SK-N-SH (cell line): ENCODE results near the gene PTPN23. TPM values are rescaled to one million over a fixed set of nuclear protein-coding genes. Genes with fewer than 3 reads are reported as not detected.

Experiments
- CTCF ChIA-PET: fragments of 300-600, 350-600 bp; formaldehyde crosslinking; extraction: SDS; loops from one replicate; lab custom pipeline; 2021; lab: Yijun Ruan, JAX
- POLR2A ChIA-PET: fragments of 350-600 bp; sonication (Branson Sonifier 250); formaldehyde crosslinking; extraction: SDS; loops from one replicate; lab custom pipeline; 2020; ENCODE audit warnings: antibody characterized with exemption, inconsistent platforms; lab: Yijun Ruan, JAX
- DNase-seq: peaks from one replicate; pipeline ENCODE4 v3.0.0; 2012
- H2AFZ ChIP-seq: fragments of 200-600 bp; sonication (generic); 2 replicates; pipeline ENCODE4 v1.8.1; 2016; ENCODE audit warnings: antibody characterized with exemption, mild to moderate bottlenecking, low read depth
- H3F3A ChIP-seq: fragments of 200-600 bp; sonication (generic); replicated peaks from 2 replicates; pipeline ENCODE3; 2016; ENCODE audit warnings: antibody characterized with exemption, mild to moderate bottlenecking; ENCODE audit not compliant: insufficient read depth
- H3K27ac ChIP-seq, 2 experiments: fragments of 200-500 bp in 1 of 2; fragments of 200-600 bp in 1 of 2; sonication (Bioruptor generic) in 1 of 2; sonication (generic), shearing (Covaris generic) in 1 of 2; 2 replicates each; pipeline versions ENCODE4 v1.5.1 to v1.6.1; 2014 to 2016; ENCODE audit warnings: low read depth in 2 of 2, inconsistent platforms in 1 of 2, low read length in 1 of 2, mild to moderate bottlenecking in 1 of 2, mixed read lengths in 1 of 2
- H3K27me3 ChIP-seq: fragments of 200-600 bp; sonication (generic), shearing (Covaris generic); 2 replicates; pipeline ENCODE4 v1.6.1; 2016; ENCODE audit warnings: mixed run types; ENCODE audit not compliant: insufficient read depth
- H3K36me3 ChIP-seq, 2 experiments: fragments of 200-500 bp in 1 of 2; fragments of 200-600 bp in 1 of 2; sonication (Bioruptor generic) in 1 of 2; sonication (generic) in 1 of 2; replicated peaks in 1 of 2; 2 replicates each; pipeline versions ENCODE3 to v1.5.1; 2014 to 2016; ENCODE audit warnings: low read length in 1 of 2, mild to moderate bottlenecking in 1 of 2; ENCODE audit not compliant: insufficient read depth in 2 of 2, control insufficient read depth in 1 of 2
- H3K4me1 ChIP-seq, 2 experiments: fragments of 200-500 bp in 1 of 2; fragments of 200-600 bp in 1 of 2; sonication (Bioruptor generic) in 1 of 2; sonication (generic), shearing (Covaris generic) in 1 of 2; 2 replicates each; pipeline versions ENCODE4 v1.5.1 to v1.6.1; 2014 to 2016; ENCODE audit warnings: low read depth in 1 of 2, low read length in 1 of 2, mixed run types in 1 of 2; ENCODE audit not compliant: insufficient read depth in 2 of 2, control insufficient read depth in 1 of 2
- H3K4me2 ChIP-seq: fragments of 200-600 bp; sonication (generic), shearing (Covaris generic); 2 replicates; pipeline ENCODE4 v1.6.1; 2017; ENCODE audit warnings: mixed run types
- H3K4me3 ChIP-seq, 2 experiments: fragments of 200-500 bp in 1 of 2; fragments of 200-600 bp in 1 of 2; sonication (Bioruptor generic) in 1 of 2; sonication (generic), shearing (Covaris generic) in 1 of 2; 2 replicates each; pipeline versions ENCODE4 v1.5.1 to v1.8.1; 2014 to 2016; ENCODE audit warnings: low read depth in 2 of 2, inconsistent platforms in 1 of 2, low read length in 1 of 2, mild to moderate bottlenecking in 1 of 2, mixed read lengths in 1 of 2, moderate library complexity in 1 of 2
- H3K79me2 ChIP-seq: fragments of 200-600 bp; sonication (generic); 2 replicates; pipeline ENCODE4 v1.8.1; 2017; ENCODE audit warnings: mild to moderate bottlenecking; ENCODE audit not compliant: insufficient read depth
- H3K9ac ChIP-seq: fragments of 200-600 bp; sonication (generic); 2 replicates; pipeline ENCODE4 v1.6.1; 2017; ENCODE audit warnings: mixed run types
- H3K9me2 ChIP-seq: fragments of 200-600 bp; sonication (generic); 2 replicates; pipeline ENCODE4 v1.6.1; 2017; ENCODE audit warnings: mixed run types
- H3K9me3 ChIP-seq: fragments of 200-600 bp; sonication (generic); 2 replicates; pipeline ENCODE4 v1.6.1; 2017; ENCODE audit warnings: mixed run types, mild to moderate bottlenecking, moderate library complexity
- H4K20me1 ChIP-seq: fragments of 200-600 bp; sonication (generic); 2 replicates; pipeline ENCODE4 v1.6.1; 2017; ENCODE audit warnings: mild to moderate bottlenecking, mixed run types; ENCODE audit not compliant: insufficient read depth
- CHD2 ChIP-seq: fragments of 150-350 bp; IDR thresholded peaks from 2 replicates; pipeline ENCODE4 v1.6.1; 2018; ENCODE audit warnings: low read length; ENCODE audit not compliant: partially characterized antibody
- ELF1 ChIP-seq: IDR thresholded peaks from 2 replicates; pipeline ENCODE4 v1.4.0; 2012
- FOSL2 ChIP-seq: IDR thresholded peaks from 2 replicates; pipeline ENCODE4 v1.4.0; 2012; ENCODE audit warnings: low read depth, mild to moderate bottlenecking, moderate library complexity, borderline replicate concordance
- FOXJ3 ChIP-seq: sonication (generic); formaldehyde crosslinking; IDR thresholded peaks from 2 replicates; pipeline ENCODE4 v1.5.1; 2020; ENCODE audit warnings: mild to moderate bottlenecking, missing genetic modification reagents
- FOXM1 ChIP-seq: IDR thresholded peaks from 2 replicates; pipeline ENCODE4 v1.4.0; 2012; ENCODE audit warnings: low read depth, mild to moderate bottlenecking
- MEF2A ChIP-seq: IDR thresholded peaks from 2 replicates; pipeline ENCODE4 v1.4.0; 2012; ENCODE audit warnings: low read depth, borderline replicate concordance
- NFIC ChIP-seq: IDR thresholded peaks from 2 replicates; pipeline ENCODE4 v1.4.0; 2012; ENCODE audit warnings: borderline replicate concordance
- NRF1 ChIP-seq: IDR thresholded peaks from 2 replicates; pipeline ENCODE4 v1.6.1; 2012; ENCODE audit warnings: low read depth, mild to moderate bottlenecking, low read length
- PBX3 ChIP-seq: IDR thresholded peaks from 2 replicates; pipeline ENCODE4; 2012
- POLR2AphosphoS5 ChIP-seq: IDR thresholded peaks from 2 replicates; pipeline ENCODE4 v1.6.1; 2012; ENCODE audit warnings: low read depth, low read length
- RCOR1 ChIP-seq: fragments of 150-350 bp; IDR thresholded peaks from 2 replicates; pipeline ENCODE4 v1.6.1; 2017; ENCODE audit warnings: antibody characterized with exemption, low read length
- RFX5 ChIP-seq: IDR thresholded peaks from 2 replicates; pipeline ENCODE4 v1.6.1; 2012; ENCODE audit warnings: mild to moderate bottlenecking, improper control_type of control experiment, low read length
- SIN3A ChIP-seq: IDR thresholded peaks from 2 replicates; pipeline ENCODE4 v1.6.1; 2012; ENCODE audit warnings: low read depth, mild to moderate bottlenecking, low read length, moderate library complexity, borderline replicate concordance
- TCF12 ChIP-seq: IDR thresholded peaks from 2 replicates; pipeline ENCODE4 v1.4.0; 2012
- TEAD4 ChIP-seq: IDR thresholded peaks from 2 replicates; pipeline ENCODE4 v1.4.0; 2012; ENCODE audit warnings: mild to moderate bottlenecking, borderline replicate concordance; ENCODE audit not compliant: insufficient read depth
- WGBS: methylation state at CpG from one replicate; pipeline ENCODE4 v1.1.6; 2017; ENCODE audit warnings: low lambda C conversion rate; 5-methylcytosine and 5-hydroxymethylcytosine counted together
- polyA plus RNA-seq, 3 experiments: library from polyadenylated mRNA; depleted of rRNA; stranded (reverse); fragments of >200 nt; gene quantifications; 2 replicates each; pipeline ENCODE4 v1.2.3, GENCODE V29; 2012
- TF ChIP-seq, protein P1 (sequence below): IDR thresholded peaks from 2 replicates; pipeline ENCODE4 v1.4.0; 2012; ENCODE audit warnings: low read depth, borderline replicate concordance
- TF ChIP-seq, protein P2 (sequence below): IDR thresholded peaks from 2 replicates; pipeline ENCODE4 v1.6.1; 2012; ENCODE audit warnings: mild to moderate bottlenecking, low read depth, low read length, moderate library complexity

PTPN23 gene
- polyA plus RNA-seq, 1 of the 3 experiments (the other 2 are of a cell fraction): 10.9 TPM

DNA sequence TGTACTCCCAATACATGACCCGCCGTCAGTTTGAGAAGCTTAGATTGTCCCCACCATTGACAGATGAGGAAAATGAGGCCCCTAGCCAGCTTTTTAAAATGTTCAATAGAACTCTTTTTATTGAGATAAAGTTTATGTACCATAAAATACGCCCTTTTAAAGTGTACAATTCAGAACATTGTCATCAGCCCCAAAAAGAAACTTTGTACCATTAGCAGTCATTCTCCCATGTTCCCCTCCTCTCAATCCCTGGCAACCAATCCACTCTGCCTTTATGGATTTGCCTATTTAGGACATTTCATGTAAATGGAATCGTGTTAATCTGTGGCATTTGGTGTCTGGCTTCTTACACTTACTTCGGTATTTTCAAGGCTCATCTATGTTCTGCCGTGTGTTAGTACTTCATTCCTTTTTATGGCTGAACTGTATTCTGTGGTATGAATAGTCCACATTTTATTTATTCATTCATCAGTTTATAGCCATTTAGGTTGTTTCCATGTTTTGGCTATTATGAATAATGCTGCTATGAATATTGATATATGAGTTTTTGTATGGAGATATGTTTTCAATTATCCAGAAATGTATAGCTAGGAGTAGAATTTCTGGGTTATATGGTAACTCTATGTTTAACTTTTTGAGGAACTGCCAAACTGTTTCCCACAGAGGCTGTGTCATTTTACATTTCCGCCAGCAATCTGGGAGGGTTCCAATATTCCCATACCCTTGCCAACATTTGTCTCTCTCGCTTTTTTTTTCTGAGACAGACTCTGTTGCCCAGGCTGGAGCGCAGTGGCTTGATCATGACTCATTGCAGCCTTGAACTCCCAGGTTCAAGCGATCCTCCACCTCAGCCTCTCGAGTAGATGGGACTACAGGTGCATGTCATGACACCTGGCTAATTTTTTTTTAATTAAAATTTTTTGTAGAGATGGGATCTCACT is 15.3 kb upstream of the PTPN23 start (continued):
- peak; percentile 94 for TF ChIP-seq NFIC
- peak; percentile 69; the same call in 1 of the 2 replicates for TF ChIP-seq TCF12
- TF ChIP-seq RCOR1: no peak
- no peak for TF ChIP-seq SIN3A
- no peak for TF ChIP-seq POLR2AphosphoS5
- TF ChIP-seq, all 33 proteins: peak for 8

GRCh38 chr3:47366833-47367232 is 14.0 kb upstream of the PTPN23 start:
- CTCF ChIA-PET: no interaction called here
- TF ChIP-seq, protein P1, sequence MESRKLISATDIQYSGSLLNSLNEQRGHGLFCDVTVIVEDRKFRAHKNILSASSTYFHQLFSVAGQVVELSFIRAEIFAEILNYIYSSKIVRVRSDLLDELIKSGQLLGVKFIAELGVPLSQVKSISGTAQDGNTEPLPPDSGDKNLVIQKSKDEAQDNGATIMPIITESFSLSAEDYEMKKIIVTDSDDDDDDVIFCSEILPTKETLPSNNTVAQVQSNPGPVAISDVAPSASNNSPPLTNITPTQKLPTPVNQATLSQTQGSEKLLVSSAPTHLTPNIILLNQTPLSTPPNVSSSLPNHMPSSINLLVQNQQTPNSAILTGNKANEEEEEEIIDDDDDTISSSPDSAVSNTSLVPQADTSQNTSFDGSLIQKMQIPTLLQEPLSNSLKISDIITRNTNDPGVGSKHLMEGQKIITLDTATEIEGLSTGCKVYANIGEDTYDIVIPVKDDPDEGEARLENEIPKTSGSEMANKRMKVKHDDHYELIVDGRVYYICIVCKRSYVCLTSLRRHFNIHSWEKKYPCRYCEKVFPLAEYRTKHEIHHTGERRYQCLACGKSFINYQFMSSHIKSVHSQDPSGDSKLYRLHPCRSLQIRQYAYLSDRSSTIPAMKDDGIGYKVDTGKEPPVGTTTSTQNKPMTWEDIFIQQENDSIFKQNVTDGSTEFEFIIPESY: no peak
- TF ChIP-seq CHD2 (no peak), MEF2A (no peak), TCF12 (no peak), FOXM1 (no peak), TEAD4 (no peak), ELF1 (no peak), FOSL2 (no peak), SIN3A (no peak), FOXJ3 (CRISPR knock-in tag) (no peak), NRF1 (no peak), RFX5 (no peak), PBX3 (no peak)
- TF ChIP-seq, protein P2, sequence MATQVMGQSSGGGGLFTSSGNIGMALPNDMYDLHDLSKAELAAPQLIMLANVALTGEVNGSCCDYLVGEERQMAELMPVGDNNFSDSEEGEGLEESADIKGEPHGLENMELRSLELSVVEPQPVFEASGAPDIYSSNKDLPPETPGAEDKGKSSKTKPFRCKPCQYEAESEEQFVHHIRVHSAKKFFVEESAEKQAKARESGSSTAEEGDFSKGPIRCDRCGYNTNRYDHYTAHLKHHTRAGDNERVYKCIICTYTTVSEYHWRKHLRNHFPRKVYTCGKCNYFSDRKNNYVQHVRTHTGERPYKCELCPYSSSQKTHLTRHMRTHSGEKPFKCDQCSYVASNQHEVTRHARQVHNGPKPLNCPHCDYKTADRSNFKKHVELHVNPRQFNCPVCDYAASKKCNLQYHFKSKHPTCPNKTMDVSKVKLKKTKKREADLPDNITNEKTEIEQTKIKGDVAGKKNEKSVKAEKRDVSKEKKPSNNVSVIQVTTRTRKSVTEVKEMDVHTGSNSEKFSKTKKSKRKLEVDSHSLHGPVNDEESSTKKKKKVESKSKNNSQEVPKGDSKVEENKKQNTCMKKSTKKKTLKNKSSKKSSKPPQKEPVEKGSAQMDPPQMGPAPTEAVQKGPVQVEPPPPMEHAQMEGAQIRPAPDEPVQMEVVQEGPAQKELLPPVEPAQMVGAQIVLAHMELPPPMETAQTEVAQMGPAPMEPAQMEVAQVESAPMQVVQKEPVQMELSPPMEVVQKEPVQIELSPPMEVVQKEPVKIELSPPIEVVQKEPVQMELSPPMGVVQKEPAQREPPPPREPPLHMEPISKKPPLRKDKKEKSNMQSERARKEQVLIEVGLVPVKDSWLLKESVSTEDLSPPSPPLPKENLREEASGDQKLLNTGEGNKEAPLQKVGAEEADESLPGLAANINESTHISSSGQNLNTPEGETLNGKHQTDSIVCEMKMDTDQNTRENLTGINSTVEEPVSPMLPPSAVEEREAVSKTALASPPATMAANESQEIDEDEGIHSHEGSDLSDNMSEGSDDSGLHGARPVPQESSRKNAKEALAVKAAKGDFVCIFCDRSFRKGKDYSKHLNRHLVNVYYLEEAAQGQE: no peak
- 89% methylated on average over 2 of the region's 2 CpGs for WGBS

More at GRCh38 chr3:47366833-47367232, 14.0 kb upstream of the PTPN23 start:
- no peaks in the 10 kb centered on the region for H3K79me2 ChIP-seq
- DNase-seq: no peak
- no peaks in the 10 kb centered on the region for H3K36me3 ChIP-seq
- no peak overlapping the region for H3K4me3 ChIP-seq
- H3K9me2 ChIP-seq: no peaks in the 10 kb centered on the region
- H3K27ac ChIP-seq: no peak overlapping the region
- H3K4me2 ChIP-seq: no peak overlapping the region
- no peak overlapping the region for H3K9ac ChIP-seq
- no peaks in the 10 kb centered on the region for H3K9me3 ChIP-seq
- H3K27me3 ChIP-seq: no peaks in the 10 kb centered on the region
- POLR2A ChIA-PET: no interaction called here
- no peaks in the 10 kb centered on the region for H4K20me1 ChIP-seq
- H3K4me1 ChIP-seq: no peaks in the 10 kb centered on the region
- no peak overlapping the region for H2AFZ ChIP-seq
- peaks cover 18% of the 10 kb centered on the region for H3F3A ChIP-seq
